PC-3 (cell line): ENCODE measurements around the gene KCNQ1.

Experiments
- CTCF ChIP-seq: fragments of 300-600 bp; sonication (generic); conservative IDR thresholded peaks from 2 replicates; pipeline ENCODE4 v1.5.1; 2017; ENCODE audit warnings: antibody characterized with exemption, low read depth, mild to moderate bottlenecking, low read length
- EZH2 ChIP-seq: fragments of 300-600 bp; sonication (generic); IDR thresholded peaks from one replicate; pipeline ENCODE4 v1.6.1; 2017; ENCODE audit warnings: antibody characterized with exemption, mild to moderate bottlenecking, low read length; ENCODE audit not compliant: unreplicated experiment
- EZH2phosphoT487 ChIP-seq: fragments of 300-600 bp; sonication (generic); IDR thresholded peaks from 2 replicates; pipeline ENCODE4 v1.6.1; 2018; ENCODE audit warnings: mild to moderate bottlenecking, antibody characterized with exemption, low read length, borderline replicate concordance

GRCh38 chr11:2674658-2675131, 229.9 kb downstream of the KCNQ1 start:
- TF ChIP-seq EZH2, result no peak
- no peak for TF ChIP-seq CTCF
- TF ChIP-seq EZH2phosphoT487, result no peak
